ENCODE measurements around the gene DOCK6.

- TF ChIP-seq TAF1 (IDR thresholded peaks at IDR 0.05; ENCODE audit: borderline replicate concordance, insufficient read depth, low read length) (no peak), POLR2AphosphoS5 (IDR thresholded peaks at IDR 0.05; ENCODE audit: low read depth, low read length) (no peak), SIN3A (IDR thresholded peaks at IDR 0.05; ENCODE audit: borderline replicate concordance, insufficient read depth, low read length) (no peak)
- TF ChIP-seq, protein P1, sequence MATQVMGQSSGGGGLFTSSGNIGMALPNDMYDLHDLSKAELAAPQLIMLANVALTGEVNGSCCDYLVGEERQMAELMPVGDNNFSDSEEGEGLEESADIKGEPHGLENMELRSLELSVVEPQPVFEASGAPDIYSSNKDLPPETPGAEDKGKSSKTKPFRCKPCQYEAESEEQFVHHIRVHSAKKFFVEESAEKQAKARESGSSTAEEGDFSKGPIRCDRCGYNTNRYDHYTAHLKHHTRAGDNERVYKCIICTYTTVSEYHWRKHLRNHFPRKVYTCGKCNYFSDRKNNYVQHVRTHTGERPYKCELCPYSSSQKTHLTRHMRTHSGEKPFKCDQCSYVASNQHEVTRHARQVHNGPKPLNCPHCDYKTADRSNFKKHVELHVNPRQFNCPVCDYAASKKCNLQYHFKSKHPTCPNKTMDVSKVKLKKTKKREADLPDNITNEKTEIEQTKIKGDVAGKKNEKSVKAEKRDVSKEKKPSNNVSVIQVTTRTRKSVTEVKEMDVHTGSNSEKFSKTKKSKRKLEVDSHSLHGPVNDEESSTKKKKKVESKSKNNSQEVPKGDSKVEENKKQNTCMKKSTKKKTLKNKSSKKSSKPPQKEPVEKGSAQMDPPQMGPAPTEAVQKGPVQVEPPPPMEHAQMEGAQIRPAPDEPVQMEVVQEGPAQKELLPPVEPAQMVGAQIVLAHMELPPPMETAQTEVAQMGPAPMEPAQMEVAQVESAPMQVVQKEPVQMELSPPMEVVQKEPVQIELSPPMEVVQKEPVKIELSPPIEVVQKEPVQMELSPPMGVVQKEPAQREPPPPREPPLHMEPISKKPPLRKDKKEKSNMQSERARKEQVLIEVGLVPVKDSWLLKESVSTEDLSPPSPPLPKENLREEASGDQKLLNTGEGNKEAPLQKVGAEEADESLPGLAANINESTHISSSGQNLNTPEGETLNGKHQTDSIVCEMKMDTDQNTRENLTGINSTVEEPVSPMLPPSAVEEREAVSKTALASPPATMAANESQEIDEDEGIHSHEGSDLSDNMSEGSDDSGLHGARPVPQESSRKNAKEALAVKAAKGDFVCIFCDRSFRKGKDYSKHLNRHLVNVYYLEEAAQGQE (IDR thresholded peaks at IDR 0.05; ENCODE audit: insufficient read depth in 1 of 2, low read depth in 2 of 2, low read length in 2 of 2): no peak
Observed at GRCh38 chr19:11202488-11203193, 59.7 kb downstream of the DOCK6 start.
